AG09309 (cell line): Measurements from ENCODE around the gene ARHGEF38.

ENCODE experiments used
- DNase-seq: peaks from one replicate; pipeline ENCODE4 v3.0.0-alpha.2; 2010; ENCODE audit warnings: low read depth
- H3K4me3 ChIP-seq: 2 replicates; pipeline ENCODE4 v1.5.1; 2011; ENCODE audit warnings: mild to moderate bottlenecking, low read depth, low read length, moderate library complexity; ENCODE audit not compliant: control insufficient read depth
- CTCF ChIP-seq: IDR thresholded peaks from 2 replicates; pipeline ENCODE4 v1.5.1; 2011; ENCODE audit warnings: mild to moderate bottlenecking, low read depth, low read length, inconsistent platforms; ENCODE audit not compliant: insufficient read depth, control insufficient read depth; ENCODE audit errors: missing control alignments

The ARHGEF38 gene

GRCh38 chr4:105650190-105650589 is 97.8 kb downstream of the ARHGEF38 start:
- DNase-seq = no peak
- no peak overlapping the region for H3K4me3 ChIP-seq
- no peak for TF ChIP-seq CTCF

GRCh38 chr4:105651884-105652283 is 99.5 kb downstream of the ARHGEF38 start:
- no peak for TF ChIP-seq CTCF
- no peak for DNase-seq
- H3K4me3 ChIP-seq = no peak overlapping the region

GRCh38 chr4:105652286-105652888 is 100.0 kb downstream of the ARHGEF38 start:
- TF ChIP-seq CTCF = no peak
- no peak overlapping the region for H3K4me3 ChIP-seq

DNA sequence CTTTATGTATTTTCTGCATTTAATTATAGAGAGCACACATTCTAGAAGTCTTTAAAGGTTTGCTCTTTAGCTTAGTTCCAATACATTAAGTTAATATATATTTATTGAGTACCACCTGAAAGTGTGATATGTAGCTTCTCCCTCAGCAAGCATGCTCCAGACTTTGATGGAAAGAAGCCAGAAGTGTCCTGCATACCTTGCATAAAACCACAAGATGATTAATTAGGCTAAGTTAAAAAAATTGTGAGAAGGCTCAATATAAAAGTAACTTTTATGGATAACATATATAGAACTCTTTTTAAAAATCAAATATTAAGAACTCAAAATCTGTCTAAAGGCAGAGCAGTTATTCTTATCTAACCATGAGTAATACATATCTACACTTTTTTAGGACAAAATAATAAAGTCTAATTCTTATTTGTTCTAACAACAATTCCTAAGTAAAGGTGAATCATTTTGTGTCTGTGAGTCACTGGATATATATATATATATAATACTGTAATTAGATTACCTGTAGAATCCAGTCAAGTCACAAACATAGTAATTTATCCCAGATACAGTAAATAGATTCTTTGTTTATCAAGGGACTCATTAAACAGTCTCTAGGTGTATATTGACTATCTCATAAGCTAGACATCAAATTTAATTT is 104.8 kb downstream of the ARHGEF38 start:
- TF ChIP-seq CTCF = no peak
- no peak for DNase-seq
- H3K4me3 ChIP-seq = no peak overlapping the region

More at GRCh38 chr4:105652286-105652888, 100.0 kb downstream of the ARHGEF38 start:
- DNase-seq = no peak

GRCh38 chr4:105659190-105659589 is 106.8 kb downstream of the ARHGEF38 start:
- H3K4me3 ChIP-seq = no peak overlapping the region
- TF ChIP-seq CTCF = no peak
- DNase-seq = no peak

DNA sequence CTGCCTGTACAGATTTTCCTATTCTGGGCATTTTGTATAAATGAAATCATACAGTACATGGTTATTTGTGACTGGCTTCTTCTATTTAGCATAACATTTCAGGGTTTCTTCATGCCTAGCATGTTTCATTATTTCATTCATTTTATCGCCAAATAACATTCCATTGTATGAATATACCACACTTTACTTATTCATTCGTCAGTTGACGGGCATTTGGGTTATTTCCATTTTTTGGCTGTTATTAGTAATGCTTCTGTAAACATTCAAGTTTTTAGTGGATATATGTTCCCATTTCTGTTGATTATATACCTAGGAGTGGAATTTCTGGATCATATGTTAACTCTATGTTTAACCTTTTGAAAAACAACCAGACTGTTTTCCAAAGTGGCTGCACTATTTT is 108.6 kb downstream of the ARHGEF38 start:
- no peak overlapping the region for H3K4me3 ChIP-seq
- TF ChIP-seq CTCF = no peak

More for the DNA sequence above, 108.6 kb downstream of the ARHGEF38 start:
- no peak for DNase-seq
